Right ventricle myocardium inferior (tissue), 1 donor: ENCODE results near the gene HNRNPA2B1. TPM values are rescaled to one million over a fixed set of nuclear protein-coding genes. Genes with fewer than 3 reads are reported as not detected.
A peak's percentile ranks its signal among the peaks of the same experiment; 100 is the strongest.

Experiments used
- ATAC-seq: fragments of 200-7000 bp; cut with Tn5 transposase; one replicate; pipeline ENCODE4 v1.9.1; 2020; ENCODE audit warnings: mild to moderate bottlenecking, moderate library complexity
- DNase-seq: peaks from one replicate; pipeline ENCODE4 v3.0.0; 2021; ENCODE audit errors: missing footprints
- intact Hi-C: fragments of 100-400 bp; cut with DNase I; formaldehyde crosslinking; loops from one replicate; pipeline ENCODE4 v1.11.0; 2022
- long read RNA-seq: library from polyadenylated mRNA; unstranded; transcript quantifications from one replicate; pipeline ENCODE4 v2.0.0, GENCODE V29; 2021
- total RNA-seq: library from RNA; stranded (reverse); fragmentation: NEBNext Ultra II Directional; extraction: Animal tissue kit (Norgen Biotek cat#: 25700); gene quantifications from one replicate; pipeline ENCODE4 v1.2.1, GENCODE V29; 2021
- donor health status: DM: no; HTN: yes; CAD: no; lungs with severe emphysema.

Gene HNRNPA2B1
- total RNA-seq = 396 TPM
- long read RNA-seq, full-length matches to known transcripts = 108 of 141 reads
- long read RNA-seq, partial matches to known transcripts = 15 of 141 reads
- long read RNA-seq, other reads (novel, unspliced or antisense) = 18 of 141 reads

DNA sequence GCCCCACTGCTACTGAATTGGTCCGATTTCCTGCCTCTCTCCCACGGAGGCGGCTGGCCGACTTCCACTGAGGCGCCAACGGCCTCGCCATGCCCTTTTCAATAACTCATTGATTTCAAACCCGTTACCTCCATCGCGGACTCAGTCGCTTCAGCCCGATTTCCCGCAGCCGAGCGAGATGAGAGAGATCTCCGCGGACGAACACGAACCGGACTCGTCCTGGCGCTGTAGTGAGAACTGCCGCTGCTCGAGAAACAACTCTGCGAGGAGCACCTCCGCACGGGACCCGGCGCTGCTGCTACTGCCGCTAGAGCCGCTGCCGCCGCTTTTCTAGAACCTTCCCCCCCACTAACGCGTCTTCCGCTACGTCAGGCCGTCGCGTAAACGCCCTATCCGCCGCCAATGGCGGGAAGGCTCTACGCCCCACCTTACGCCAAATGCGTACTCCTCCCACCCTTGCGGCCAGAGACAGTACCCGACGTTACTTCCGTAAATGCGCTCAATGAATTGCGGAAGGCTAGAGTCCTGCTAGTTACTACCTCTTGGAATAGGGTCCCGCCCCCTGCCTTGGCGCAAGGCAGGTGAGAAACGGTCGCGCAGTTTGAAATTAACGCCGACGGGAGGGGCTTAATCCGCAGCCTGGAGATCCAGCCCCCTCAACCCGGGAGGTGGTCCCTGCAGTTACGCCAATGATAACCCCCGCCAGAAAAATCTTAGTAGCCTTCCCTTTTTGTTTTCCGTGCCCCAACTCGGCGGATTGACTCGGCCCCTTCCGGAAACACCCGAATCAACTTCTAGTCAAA is at the start of gene HNRNPA2B1:
Gene HNRNPA2B1, minus strand, starts transcription at position 303 of the 803 bp plus-strand sequence. Its CDS starts 169 bp downstream, at position 134.
- intact Hi-C loops = no loop called here
- ATAC-seq (peak; percentile 90), DNase-seq (peak; percentile 98)

DNA sequence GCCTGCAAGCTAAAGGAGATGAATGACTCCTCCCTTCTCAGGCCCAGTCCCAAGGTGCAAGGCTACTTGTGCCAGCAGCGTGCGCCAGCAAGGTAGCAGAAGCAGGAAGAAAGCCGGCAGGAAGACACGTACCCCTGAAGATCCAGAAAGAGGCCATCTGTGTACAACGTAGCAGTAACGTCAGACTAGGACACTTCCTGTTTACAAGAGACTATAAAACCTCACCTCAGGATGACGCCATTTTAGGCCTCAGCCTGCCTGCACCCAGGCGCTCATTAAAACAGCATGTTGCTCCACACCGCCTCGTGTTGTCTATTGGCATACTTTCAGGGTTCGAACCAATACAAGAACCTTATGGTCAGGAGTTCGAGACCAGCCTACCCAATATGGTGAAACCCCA is 49.7 kb upstream of the HNRNPA2B1 start:
- no peak for DNase-seq
- intact Hi-C loops = no loop called here
- no peak for ATAC-seq

DNA sequence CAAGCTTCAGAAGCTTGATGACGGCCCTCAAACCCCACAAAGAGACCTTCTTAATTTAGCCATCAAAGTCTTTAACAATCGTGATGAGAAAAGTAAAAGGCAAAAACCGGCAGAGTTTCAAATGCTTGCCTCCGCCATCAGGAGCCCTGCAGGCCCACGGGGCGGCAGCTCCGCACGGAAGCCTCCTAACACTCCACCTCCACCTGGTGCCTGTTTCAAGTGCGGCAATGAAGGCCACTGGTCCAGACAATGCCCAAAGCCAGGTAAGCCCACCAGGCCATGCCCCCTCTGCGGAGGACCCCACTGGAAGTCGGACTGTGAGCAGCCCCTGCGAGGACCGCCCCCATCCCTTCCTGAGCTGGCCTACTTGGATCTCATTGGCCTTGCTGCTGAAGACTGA is 44.6 kb upstream of the HNRNPA2B1 start:
- intact Hi-C loops = no loop called here
- DNase-seq (no peak), ATAC-seq (no peak)

GRCh38 chr7:26238032-26238431 is 37.5 kb upstream of the HNRNPA2B1 start:
- intact Hi-C loops = no loop called here
- no peak for ATAC-seq
- no peak for DNase-seq

DNA sequence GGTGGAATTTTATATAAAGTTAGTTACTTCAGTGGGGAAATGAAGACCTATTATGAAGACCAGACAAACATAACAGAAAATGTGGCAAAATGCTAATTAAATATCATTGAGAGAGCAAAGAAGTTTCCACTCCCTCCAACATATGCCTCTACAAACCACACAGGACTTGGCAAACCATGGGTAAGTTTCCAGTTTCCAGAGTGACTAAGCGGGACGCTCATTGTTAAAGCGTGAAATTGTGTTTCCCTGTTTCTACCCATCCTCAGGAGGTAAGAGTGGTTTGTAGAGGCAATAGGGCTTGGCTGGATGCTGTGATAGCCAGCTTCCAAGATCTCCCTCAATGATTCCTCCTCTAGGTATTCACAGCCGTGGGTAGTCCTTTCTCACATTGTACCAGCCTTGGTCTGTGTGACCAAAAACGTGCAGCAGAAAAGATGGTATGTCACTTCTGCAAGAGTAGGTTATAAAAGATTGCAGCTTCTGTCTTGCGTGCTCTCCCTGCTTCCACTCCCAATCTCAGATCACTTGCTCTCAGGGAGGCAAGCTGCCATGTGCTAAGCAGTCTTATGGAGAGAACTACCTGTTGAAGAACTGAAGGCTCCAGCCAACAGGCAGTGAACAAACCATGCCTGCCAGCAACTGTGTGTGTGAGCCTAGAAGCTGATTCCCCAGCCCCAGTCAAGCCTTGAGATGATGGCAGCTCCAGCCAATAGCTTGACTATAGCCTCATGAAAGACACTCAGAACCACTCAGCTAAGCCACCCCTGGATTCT is 36.7 kb upstream of the HNRNPA2B1 start:
- DNase-seq = no peak
- intact Hi-C loops = no loop called here
- no peak for ATAC-seq

- no peak for DNase-seq
- ATAC-seq = no peak
- intact Hi-C loops = no loop called here
Observed at GRCh38 chr7:26233902-26234511, 33.5 kb upstream of the HNRNPA2B1 start.

GRCh38 chr7:26227987-26228386 is 27.4 kb upstream of the HNRNPA2B1 start:
- intact Hi-C loops = no loop called here
- DNase-seq (no peak), ATAC-seq (no peak)

DNA sequence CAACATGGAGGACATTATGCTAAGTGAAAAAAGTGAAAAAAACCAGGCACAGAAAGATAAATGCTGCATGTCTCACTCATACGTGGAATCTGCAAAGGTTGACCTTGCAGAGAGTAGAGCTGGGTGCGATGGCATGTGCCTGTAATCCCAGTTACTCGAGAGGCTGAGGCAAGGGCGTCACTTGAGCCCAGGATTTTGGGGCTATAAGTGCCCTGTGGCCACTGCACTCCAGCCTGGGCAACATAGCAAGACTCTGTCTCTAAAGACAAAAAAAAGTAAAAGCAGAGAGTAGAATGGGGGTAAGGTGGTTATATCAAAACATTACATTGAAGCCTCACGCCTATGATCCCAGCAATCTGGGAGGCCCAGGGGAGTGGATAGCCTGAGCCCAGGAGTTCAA is 23.8 kb upstream of the HNRNPA2B1 start:
- DNase-seq (no peak), ATAC-seq (no peak)
- intact Hi-C loops = no loop called here

DNA sequence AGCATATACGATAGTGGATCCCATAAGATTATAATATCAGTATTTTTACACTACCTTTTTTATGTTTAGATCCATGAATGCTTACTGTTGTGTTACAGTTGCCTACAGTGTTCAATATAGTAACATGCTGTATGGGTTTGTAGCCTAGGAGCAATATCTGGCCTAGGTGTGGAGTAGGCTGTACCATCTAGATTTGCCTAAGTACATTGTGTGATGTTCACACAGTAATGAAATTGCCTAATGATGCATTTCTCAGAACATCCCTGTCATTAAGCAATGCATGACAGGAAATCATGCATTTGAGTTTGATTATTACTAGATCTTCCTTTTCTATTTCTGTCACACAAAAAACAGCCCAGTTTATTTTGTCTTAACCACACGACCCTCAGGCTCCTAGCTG is 15.5 kb upstream of the HNRNPA2B1 start:
- intact Hi-C loops = no loop called here
- DNase-seq (no peak), ATAC-seq (no peak)

DNA sequence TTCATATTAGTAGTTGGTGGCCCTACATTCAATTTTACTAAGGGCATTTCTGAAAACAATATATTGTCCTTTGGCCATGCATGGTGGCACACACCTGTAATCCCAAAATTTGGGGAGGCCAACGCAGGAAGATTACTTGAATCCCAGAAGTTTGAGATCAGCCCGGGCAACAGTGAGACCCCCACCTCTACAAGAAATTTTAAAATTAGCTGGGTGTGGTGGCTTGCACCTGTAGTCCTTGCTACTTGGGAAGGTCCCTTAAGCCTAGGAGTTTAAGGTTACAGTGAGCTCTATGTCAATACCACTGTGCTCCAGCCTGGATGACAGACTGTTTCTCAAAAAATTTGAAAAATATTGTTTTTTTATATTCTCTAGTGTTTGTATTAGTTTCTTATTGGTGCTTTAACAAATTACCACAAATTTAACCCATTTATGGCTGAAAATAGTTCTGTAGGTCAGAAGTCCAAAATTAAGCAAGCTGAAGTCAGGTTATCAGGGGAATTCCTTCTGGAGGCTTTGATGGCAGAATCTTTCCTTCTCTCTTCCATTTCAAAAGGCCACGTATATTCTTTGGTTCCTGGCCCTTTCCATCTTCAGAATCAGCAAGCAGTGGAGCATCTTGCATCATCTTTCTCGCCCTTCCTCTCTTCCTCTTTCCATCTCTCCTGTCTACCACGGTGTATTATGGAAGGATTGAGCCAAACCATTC is 13.4 kb upstream of the HNRNPA2B1 start:
- ATAC-seq = no peak
- intact Hi-C loops = no loop called here
- no peak for DNase-seq

- intact Hi-C loops = no loop called here
- DNase-seq (no peak), ATAC-seq (no peak)
Observed at GRCh38 chr7:26212921-26213718, 12.6 kb upstream of the HNRNPA2B1 start.

DNA sequence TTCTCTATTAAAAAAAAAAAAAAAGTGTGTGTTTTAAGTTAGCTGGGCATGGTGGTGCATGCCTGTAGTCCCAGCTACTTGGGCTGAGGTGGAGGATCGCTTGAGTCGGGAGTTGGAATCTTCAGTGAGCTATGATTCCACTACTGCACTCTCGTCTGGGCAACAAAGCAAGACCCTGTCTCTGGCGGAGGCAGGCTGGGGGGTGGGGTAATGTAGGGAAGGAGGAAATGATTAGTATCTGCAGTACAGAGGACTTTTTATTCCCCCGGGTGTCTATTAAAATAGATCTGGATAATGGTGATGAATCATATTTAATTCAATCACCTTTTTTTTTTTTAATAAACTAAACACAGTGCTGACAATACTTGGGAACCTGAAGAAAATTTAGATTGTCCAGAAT is 7.5 kb upstream of the HNRNPA2B1 start:
- no peak for ATAC-seq
- intact Hi-C loops = no loop called here

GRCh38 chr7:26203016-26203415 is 2.5 kb upstream of the HNRNPA2B1 start:
- intact Hi-C loops = no loop called here
- no peak for DNase-seq
- ATAC-seq = no peak

More for the DNA sequence above, 7.5 kb upstream of the HNRNPA2B1 start:
- no peak for DNase-seq

DNA sequence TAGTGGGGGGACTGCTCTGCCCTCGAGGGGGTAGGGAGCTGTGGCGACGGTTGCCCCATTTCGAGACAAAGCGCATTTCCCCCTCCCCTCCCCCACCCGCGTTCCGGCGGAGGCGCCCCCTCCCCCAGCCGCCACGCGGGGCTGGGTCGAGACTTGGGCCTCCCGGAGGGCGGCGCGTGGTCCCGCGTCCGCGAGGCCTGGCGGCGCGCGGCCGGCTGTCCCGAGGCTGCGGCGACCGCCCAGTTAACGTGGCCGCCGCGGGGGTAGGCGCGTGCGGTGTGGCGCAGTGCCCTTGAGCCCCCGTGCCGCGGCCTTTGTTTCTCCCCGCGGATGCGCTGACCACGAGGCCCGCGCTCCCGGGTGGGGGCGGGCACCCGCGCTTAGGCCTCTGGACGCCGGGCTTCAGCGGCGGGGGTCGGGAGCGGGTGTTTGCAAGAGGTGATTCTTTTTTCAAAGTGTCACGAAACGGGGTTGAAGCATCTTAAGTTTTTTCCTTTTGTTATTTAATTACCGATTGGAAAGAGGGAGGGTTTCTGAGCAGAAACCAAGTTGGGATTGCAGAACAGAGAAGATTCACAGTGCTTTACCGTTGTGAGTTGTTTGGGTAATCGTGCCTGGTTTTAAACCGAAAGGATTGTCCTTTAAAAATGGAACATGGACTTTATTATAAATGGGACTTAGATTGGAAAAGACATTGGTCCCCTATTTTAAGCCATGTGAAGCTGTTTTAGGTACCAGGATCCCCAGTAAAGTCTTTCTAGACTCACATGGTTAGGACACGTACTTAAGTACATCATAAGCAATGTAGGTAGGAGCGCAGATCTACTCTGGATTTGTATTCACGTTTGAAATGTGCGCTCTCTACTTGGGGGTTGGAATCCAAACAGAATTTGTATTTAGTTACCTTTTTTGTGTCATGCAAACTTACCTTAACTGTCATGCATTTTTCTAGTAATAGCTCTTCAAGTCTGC is 1.8 kb upstream of the HNRNPA2B1 start:
- peak; percentile 75 for DNase-seq
- intact Hi-C loops = no loop called here
- peak; percentile 9 for ATAC-seq

GRCh38 chr7:26201247-26202018 is 887 bp upstream of the HNRNPA2B1 start, which contains the start of gene CBX3:
CBX3 (plus strand) TSS chr7:26201745; CDS start chr7:26202999, 1,254 bp downstream.
- intact Hi-C loops = no loop called here
- ATAC-seq (peak; percentile 78), DNase-seq (peak; percentile 93)

- intact Hi-C loops = no loop called here
- ATAC-seq = peak; percentile 18
- DNase-seq = peak; percentile 86
Observed at GRCh38 chr7:26200038-26200443, 505 bp downstream of the HNRNPA2B1 start.
